Suppressor macrophage treated with lipopolysaccharide for 4 hours (primary cell): ENCODE measurements around the gene GCFC2.
A peak's percentile ranks its signal among the peaks of the same experiment; 100 is the strongest.
"Not testable (repeated sequence)": the region's sequence is repeated elsewhere in the genome, so short reads cannot be mapped to it uniquely, and the experiment has no call there.

Source experiments
- DNase-seq: peaks from one replicate; pipeline ENCODE4 v3.0.0-alpha.2; 2020

The GCFC2 gene

GRCh38 chr2:75710577-75711253 is at the start of gene GCFC2:
GCFC2 (minus strand) TSS chr2:75710915; CDS start chr2:75710855, 60 bp downstream.
- DNase-seq: peak; percentile 83

GRCh38 chr2:75752828-75753227 is 42.1 kb upstream of the GCFC2 start:
- DNase-seq: no peak

- no peak for DNase-seq
These were observed 41.2 kb upstream of the GCFC2 start for GRCh38 chr2:75751824-75752468.

DNA sequence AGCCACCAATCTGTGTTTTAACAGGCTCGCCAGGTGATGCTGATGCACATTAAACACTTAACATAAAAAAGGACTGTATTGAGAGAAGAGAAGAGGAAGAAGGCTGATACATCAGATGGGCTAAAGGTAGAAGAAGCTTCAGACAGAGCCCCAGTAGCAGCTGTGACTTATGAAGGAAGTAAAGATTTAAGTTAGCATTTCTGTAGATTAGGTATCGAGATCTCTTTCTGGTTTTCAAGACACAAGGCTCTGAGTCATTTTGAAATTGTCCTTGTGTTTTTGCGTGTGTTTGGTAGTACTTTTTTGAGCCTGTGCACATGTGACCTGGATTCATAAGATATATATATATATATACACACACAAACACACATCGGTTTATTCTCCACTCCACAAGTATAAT is 40.6 kb upstream of the GCFC2 start:
- no peak for DNase-seq

DNA sequence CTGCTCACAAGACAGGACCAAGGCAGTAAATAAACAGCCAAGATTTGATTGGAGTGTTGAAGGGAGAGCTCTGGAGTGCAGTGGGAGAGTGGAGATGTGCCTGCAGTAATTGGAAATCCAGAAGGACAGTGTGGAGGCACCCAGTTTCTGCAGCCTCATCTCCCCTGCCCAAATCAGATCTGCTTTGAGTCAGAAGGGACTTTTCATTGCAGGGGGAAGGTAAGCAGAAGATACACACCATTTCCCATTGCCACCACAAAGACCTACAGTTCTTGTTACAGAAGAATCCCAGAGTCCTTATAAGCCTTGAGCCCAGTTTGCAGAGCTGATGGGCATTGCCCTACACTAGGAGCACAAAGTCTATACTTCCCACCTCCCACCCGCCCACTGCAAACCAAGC is 27.2 kb upstream of the GCFC2 start:
- DNase-seq: no peak

DNA sequence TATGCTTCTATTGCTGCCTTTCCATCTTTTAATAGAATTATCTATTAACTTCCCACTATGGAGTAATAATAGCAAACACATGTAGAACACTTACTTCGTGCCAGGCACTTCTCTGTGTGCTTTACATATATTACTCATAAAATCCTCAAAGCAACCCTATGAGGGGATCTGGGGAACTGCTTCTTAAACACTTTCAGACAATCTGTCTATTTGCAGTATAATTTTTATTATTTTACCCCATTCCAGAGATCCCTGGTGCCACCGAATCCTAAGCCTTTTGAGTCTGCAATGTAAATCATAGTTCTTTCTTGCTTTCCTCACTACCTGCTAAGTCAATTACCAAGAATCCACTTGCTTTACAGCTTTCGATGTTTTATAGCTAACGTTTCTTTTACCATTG is 25.6 kb upstream of the GCFC2 start:
- no peak for DNase-seq

DNA sequence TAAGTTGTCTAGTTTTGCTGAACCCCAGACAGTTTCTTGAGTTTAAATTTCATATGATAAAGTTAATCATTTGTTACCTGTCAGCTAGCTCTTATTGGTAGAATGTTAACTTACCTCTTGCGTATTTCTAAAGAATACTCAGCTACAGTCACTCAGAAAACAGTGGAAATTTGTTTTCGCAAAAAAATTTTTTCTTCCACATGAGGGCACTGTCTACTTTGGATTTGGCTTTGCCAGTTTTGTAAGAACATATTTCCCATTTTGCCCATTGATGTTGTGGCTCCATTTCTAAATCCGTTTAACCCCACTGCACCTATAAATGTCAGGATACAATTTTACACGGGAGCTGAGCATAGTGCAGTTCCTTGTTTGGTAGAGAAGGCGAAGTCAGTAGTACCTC is 19.1 kb upstream of the GCFC2 start:
- no peak for DNase-seq

DNA sequence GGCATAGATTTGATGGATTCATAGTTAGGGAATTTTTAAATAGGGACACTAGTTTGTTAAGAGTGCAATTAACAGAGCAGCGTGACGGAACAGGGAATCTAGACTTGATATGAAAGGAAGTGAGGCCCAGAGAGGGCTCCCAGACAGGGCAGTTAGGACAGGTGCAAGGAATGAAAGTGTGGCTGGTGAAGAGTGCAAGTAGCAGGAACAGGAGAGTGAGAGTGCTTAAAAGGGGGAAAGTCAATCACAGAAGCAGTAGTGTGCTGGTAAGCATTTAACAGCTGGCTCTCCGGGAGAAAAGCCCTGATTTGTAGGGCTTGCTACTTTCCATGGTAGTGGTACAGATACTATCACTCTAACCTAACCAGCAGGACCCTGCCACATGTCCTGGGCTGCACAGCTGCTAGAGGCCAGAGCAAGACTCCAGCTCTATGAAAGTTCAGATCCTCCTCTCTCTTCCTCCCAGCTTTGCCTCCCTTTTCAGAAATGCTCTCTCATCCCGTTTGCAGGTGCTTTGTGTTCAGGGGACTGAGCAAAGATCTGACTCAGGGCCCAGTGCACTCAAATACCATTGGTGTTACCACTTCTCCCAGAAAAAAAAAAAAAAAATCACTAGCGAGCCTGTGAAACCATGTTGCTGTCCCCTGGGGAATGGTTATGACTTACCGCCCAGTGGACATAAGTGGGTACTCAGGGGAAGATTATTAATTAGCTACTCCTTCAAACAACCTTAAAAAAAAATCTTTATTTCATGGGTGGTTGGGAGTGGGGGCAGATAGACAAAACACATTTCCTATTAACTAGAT is 18.1 kb upstream of the GCFC2 start:
- DNase-seq: no peak

DNA sequence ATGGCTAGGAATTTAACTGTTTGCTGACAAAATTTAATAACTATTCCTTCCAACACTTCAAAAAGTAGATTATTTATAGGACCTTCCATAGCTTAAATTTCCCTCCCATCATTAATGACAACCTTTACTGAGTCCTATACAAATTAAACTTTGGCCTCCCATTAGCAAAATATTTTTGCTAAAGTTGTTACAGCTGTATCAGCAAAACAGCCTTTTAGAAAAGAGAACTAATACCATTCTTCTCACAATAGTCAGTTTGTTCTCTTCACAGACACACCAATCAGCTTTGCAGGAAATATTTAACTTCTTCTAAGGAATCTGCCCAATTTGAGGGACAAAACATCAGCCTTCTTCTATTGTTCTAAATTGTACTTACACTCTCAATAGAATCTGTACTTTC is 12.0 kb upstream of the GCFC2 start:
- no peak for DNase-seq

DNA sequence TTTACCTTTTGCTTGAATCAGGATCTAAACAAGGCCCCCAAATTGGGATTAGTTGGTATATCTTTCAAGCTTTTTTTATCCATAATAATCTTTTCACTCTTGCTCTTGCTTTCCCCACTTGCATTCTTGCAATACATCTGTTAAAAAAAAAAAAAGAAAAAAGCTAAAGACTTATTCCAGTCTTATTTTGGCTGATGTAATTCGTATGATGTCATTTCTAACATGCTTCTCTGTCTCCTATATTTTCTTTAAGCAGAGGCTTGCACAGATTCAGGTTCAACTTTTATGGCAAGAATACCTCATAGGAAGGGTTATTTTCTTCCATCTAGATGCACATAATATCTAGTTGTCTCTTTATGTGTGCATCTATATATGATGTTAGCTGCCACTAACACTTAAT is 9.8 kb upstream of the GCFC2 start:
- DNase-seq: no peak

- DNase-seq: no peak
These were observed 8.9 kb upstream of the GCFC2 start for GRCh38 chr2:75719616-75720015.

- DNase-seq: no peak
These were observed 5.7 kb upstream of the GCFC2 start for GRCh38 chr2:75716406-75716805.

- DNase-seq: not testable (repeated sequence)
These were observed 875 bp upstream of the GCFC2 start for GRCh38 chr2:75711590-75711989.

DNA sequence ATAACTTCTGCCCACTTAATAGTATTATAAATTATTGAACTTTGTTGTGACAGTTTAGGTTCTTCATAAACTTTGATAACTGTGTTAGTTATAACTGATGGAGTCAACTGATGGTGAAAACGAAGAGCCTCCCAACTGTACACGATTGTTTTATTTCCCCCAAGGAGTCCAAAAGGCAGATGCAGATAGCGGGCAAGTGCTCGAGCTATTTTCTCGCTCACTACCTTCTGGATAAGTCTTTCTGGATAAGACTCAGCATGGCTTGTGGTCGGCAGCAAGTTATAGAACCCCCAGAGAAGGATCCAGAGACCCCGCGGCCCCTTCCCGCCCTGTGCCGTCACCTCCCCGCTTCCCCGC is 517 bp downstream of the GCFC2 start:
- DNase-seq: peak; percentile 3

DNA sequence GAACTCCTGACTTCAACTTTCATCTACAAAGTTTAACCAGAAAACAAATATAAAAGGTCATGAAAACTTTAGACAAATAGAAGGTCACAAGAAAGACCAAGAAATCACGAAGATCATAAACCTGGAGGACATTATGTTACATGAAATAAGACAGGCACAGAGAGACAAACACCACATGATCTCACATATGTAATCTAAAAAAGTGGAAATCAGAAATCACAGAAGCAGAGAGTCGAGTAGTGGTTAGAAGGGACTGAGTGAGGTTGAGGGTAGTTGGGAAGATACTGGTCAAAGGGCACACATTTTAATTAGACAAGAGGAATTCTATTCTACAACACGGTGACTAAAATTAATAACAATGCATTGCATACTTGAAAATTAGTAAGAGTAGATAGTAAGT is 1.4 kb downstream of the GCFC2 start:
- DNase-seq: peak; percentile 7

- DNase-seq: no peak
These were observed 2.8 kb downstream of the GCFC2 start for GRCh38 chr2:75707901-75708300.

- no peak for DNase-seq
These were observed 4.8 kb downstream of the GCFC2 start for GRCh38 chr2:75705921-75706320.

DNA sequence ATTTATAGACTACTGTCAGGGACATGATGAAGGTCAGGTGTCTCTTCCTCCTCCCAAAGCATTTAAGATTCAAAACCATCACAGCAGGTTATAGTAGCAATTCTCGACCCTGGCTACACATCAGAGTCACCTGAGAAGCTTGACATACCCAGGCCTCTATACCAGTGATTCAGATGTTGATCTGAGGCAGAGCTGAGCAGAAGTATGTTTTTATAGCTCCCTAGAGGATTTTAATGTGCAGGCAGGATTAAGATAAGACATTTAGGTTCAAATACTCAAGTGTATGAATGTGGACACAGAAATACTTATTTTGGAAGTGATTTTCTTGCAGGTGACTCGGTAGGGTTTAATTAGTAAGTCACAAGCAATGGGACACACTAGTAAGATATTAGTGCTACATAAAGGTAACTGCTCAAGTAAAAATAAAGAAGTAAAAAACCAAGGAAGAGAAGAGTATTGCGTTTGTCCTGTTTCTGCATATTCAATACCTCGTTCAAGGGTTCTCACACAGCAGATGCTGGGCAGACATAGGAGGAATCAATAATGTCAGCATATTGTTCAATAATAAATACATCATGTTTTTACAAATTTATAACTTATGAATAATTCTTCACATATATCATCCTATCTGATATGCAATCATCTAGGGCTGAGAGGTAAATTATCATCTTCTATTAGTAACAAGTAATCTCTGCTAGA is 7.0 kb downstream of the GCFC2 start:
- no peak for DNase-seq

- no peak for DNase-seq
These were observed 8.1 kb downstream of the GCFC2 start for GRCh38 chr2:75702593-75702992.

GRCh38 chr2:75698918-75699317 is 11.8 kb downstream of the GCFC2 start:
- DNase-seq: no peak

GRCh38 chr2:75688196-75688595 is 22.5 kb downstream of the GCFC2 start:
- DNase-seq: no peak

- DNase-seq: not testable (repeated sequence)
These were observed 27.3 kb downstream of the GCFC2 start for GRCh38 chr2:75683430-75683829.

DNA sequence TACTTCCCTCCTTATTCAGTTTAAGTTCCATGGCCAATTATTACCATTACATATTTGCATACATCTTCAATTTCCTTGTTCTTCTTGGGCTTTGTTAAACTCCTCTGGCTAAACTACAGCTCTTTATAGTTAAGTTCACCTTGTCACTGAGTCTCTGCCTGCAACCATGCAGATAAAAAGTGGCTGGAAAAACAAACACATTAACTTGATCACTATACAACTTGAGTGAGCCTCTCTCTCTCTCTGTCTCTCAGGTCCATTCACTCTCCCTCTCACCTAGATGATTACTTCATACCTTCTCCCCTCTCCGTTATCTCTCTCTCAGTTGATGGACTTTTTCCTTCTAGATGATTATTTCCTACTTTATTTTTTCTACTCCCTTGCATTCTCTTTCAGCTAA is 30.3 kb downstream of the GCFC2 start:
- DNase-seq: no peak

DNA sequence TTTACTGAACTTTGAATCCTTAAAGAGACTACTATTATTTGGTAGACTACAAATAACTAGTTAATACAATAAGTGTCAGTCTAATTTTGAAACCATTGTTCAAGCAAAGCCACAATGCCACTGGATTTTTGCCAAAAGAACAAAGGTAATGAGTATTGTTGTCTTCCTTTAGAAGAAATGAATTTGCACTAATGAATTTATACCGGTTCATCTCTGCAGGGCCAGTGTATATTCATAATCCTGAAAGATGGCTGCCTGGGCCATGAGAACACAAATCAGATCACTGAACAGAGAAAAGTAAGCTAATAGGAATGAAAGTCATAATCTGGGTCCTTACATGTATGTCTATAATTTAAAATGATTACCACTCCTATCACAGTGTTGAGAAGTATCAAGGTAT is 31.2 kb downstream of the GCFC2 start:
- no peak for DNase-seq
